ENCODE results near the gene OGFOD3. TPM values are rescaled to one million over a fixed set of nuclear protein-coding genes. Genes with fewer than 3 reads are reported as not detected.

The OGFOD3 gene
- total and polyA plus RNA-seq, 9 of the 15 experiments (the other 6 are each of a cell fraction or from before 2014, with no cell fraction given): 0.69 to 44.7 (median 18.9) TPM

DNA sequence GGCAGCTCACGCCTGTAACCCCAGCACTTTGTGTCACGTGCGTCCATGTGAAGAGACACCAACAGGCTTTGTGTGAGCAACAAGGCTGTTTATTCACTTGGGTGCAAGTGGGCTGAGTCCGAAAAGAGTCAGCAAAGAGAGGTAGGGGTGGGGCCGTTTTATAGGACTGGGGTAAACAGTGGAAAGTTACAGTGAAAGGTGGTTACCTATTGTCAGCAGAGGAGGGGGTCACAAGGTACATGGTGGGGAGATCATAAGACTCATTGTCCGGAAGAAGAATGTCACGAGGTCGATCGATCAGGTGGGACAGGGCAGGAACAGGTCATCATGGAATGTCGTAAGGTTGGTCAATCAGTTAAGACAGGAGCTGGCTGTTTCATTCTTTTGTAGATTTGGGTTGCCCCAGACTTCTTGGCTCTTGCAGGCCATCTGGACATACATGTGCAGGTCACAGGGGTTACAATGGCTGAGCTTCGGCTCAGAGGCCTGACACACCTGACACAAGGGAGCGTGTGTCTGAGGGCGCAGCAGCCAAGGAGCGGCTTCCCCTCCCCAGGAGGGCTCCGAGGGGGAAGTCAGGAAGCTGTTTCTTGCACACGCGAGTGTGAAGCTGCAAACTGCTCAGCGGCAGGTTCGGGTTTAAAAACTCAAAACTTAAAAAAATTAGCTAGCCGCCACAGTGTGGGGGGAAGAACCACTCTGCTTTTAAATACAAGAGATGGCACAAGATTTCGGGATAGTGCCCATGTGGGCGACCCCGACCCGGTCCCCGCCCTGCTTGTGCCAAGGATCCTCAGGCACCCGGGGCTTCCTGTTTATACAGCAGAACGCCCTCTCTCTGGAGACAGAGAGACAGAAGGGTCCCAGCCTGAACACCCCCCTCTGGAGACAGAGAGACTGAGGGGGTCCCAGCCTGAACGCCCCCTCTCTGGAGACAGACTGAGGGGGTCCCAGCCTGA, 71.8 kb downstream of the OGFOD3 start (continued):
- no peak for TF ChIP-seq LARP7 (IDR thresholded peaks at IDR 0.05)
- TF ChIP-seq TCF7L2 (IDR thresholded peaks at IDR 0.05; ENCODE audit: low read depth, low read length): no peak
- TF ChIP-seq CBX1 (IDR thresholded peaks at IDR 0.05; ENCODE audit: low read depth): no peak
- TF ChIP-seq, protein P1, sequence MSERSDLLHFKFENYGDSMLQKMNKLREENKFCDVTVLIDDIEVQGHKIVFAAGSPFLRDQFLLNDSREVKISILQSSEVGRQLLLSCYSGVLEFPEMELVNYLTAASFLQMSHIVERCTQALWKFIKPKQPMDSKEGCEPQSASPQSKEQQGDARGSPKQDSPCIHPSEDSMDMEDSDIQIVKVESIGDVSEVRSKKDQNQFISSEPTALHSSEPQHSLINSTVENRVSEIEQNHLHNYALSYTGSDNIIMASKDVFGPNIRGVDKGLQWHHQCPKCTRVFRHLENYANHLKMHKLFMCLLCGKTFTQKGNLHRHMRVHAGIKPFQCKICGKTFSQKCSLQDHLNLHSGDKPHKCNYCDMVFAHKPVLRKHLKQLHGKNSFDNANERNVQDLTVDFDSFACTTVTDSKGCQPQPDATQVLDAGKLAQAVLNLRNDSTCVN (CRISPR knock-in tag; IDR thresholded peaks at IDR 0.05): no peak
- TF ChIP-seq RFX1 (IDR thresholded peaks at IDR 0.05): no peak
- TF ChIP-seq, protein P2, sequence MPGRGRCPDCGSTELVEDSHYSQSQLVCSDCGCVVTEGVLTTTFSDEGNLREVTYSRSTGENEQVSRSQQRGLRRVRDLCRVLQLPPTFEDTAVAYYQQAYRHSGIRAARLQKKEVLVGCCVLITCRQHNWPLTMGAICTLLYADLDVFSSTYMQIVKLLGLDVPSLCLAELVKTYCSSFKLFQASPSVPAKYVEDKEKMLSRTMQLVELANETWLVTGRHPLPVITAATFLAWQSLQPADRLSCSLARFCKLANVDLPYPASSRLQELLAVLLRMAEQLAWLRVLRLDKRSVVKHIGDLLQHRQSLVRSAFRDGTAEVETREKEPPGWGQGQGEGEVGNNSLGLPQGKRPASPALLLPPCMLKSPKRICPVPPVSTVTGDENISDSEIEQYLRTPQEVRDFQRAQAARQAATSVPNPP (IDR thresholded peaks at IDR 0.05; ENCODE audit: borderline replicate concordance, insufficient read depth, insufficient read length): no peak
- no peak for TF ChIP-seq NFYB (IDR thresholded peaks at IDR 0.05; ENCODE audit: extremely low read depth, insufficient read length)
- TF ChIP-seq ELF4 (CRISPR knock-in tag; IDR thresholded peaks at IDR 0.05): peak; percentile 6; the same call in 1 of the 2 replicates
- no peak for TF ChIP-seq RUNX1 (IDR thresholded peaks at IDR 0.05; ENCODE audit: low read depth)
- TF ChIP-seq ZNF408 (CRISPR knock-in tag; IDR thresholded peaks at IDR 0.05; ENCODE audit: low read depth): no peak
- TF ChIP-seq MAFK (IDR thresholded peaks at IDR 0.05; ENCODE audit: low read length): no peak
- TF ChIP-seq ZNF551 (CRISPR knock-in tag; IDR thresholded peaks at IDR 0.05): no peak
- TF ChIP-seq, protein P3, sequence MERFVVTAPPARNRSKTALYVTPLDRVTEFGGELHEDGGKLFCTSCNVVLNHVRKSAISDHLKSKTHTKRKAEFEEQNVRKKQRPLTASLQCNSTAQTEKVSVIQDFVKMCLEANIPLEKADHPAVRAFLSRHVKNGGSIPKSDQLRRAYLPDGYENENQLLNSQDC (CRISPR knock-in tag; IDR thresholded peaks at IDR 0.05): no peak
- no peak for TF ChIP-seq FOXA1 (IDR thresholded peaks at IDR 0.05; ENCODE audit: borderline replicate concordance)
- no peak for TF ChIP-seq SIX5 (IDR thresholded peaks at IDR 0.05; ENCODE audit: borderline replicate concordance in 1 of 2, insufficient read depth in 1 of 2, low read depth in 1 of 2, low read length in 2 of 2)
- no peak for TF ChIP-seq PHF8 (IDR thresholded peaks at IDR 0.05; ENCODE audit: borderline replicate concordance, low read length)
- TF ChIP-seq NR2F6 (CRISPR knock-in tag; IDR thresholded peaks at IDR 0.05): no peak
- TF ChIP-seq, protein P4, sequence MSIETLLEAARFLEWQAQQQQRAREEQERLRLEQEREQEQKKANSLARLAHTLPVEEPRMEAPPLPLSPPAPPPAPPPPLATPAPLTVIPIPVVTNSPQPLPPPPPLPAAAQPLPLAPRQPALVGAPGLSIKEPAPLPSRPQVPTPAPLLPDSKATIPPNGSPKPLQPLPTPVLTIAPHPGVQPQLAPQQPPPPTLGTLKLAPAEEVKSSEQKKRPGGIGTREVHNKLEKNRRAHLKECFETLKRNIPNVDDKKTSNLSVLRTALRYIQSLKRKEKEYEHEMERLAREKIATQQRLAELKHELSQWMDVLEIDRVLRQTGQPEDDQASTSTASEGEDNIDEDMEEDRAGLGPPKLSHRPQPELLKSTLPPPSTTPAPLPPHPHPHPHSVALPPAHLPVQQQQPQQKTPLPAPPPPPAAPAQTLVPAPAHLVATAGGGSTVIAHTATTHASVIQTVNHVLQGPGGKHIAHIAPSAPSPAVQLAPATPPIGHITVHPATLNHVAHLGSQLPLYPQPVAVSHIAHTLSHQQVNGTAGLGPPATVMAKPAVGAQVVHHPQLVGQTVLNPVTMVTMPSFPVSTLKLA (conservative IDR thresholded peaks at IDR 0.05): no peak
- TF ChIP-seq, protein P5, sequence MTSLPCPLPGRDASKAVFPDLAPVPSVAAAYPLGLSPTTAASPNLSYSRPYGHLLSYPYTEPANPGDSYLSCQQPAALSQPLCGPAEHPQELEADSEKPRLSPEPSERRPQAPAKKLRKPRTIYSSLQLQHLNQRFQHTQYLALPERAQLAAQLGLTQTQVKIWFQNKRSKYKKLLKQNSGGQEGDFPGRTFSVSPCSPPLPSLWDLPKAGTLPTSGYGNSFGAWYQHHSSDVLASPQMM (CRISPR knock-in tag; IDR thresholded peaks at IDR 0.05): no peak
